HFFc6 (cell line): ENCODE data around the gene TP73. TPM values are rescaled to one million over a fixed set of nuclear protein-coding genes. Genes with fewer than 3 reads are reported as not detected.

ENCODE experiments used
- DNase-seq: peaks from one replicate; pipeline ENCODE4 v3.0.0-alpha.2; 2018
- H3K27ac Mint-ChIP-seq: 2 replicates; pipeline ENCODE4 v1.8.0; 2020; ENCODE audit warnings: mild to moderate bottlenecking, mixed read lengths
- H3K27me3 Mint-ChIP-seq: 2 replicates; pipeline ENCODE4 v1.8.0; 2021; ENCODE audit warnings: mild to moderate bottlenecking, moderate library complexity, mixed read lengths; ENCODE audit not compliant: insufficient read depth
- H3K36me3 Mint-ChIP-seq: 2 replicates; pipeline ENCODE4 v1.8.0; 2021; ENCODE audit warnings: low read depth, mixed read lengths
- H3K4me1 Mint-ChIP-seq: 2 replicates; pipeline ENCODE4 v1.8.0; 2020; ENCODE audit warnings: low read depth, mixed read lengths
- H3K4me3 Mint-ChIP-seq: 2 replicates; pipeline ENCODE4 v1.8.0; 2020; ENCODE audit warnings: mild to moderate bottlenecking, moderate library complexity, mixed read lengths
- H3K9me3 Mint-ChIP-seq: 2 replicates; pipeline ENCODE4 v1.8.0; 2020; ENCODE audit warnings: mild to moderate bottlenecking, mixed read lengths
- CTCF ChIP-seq: fragments of 200-600 bp; sonication (generic); IDR thresholded peaks from 2 replicates; pipeline ENCODE4 v1.5.0; 2021; ENCODE audit warnings: antibody characterized with exemption, mild to moderate bottlenecking
- long read RNA-seq: library from polyadenylated mRNA; unstranded; transcript quantifications from one replicate; pipeline ENCODE4 v2.0.0, GENCODE V29; 2019
- total RNA-seq, 6 experiments: library from RNA; stranded (reverse); fragmentation: NEBNext Ultra II Directional; extraction: Animal tissue kit (Norgen Biotek cat#: 25700); gene quantifications; 2 replicates in 1 of 6; 3 replicates in 5 of 6; pipeline ENCODE4 v1.2.3, GENCODE V29; 2021

Gene TP73
- total RNA-seq, result not detected
- long read RNA-seq, result 0 reads

- Mint-ChIP-seq H3K4me3 (no peak within 1 kb of the TSS), H3K27me3 (peaks cover 43% of the 10 kb centered on the region), H3K4me1 (peaks cover 16% of the 10 kb centered on the region), H3K27ac (no peak within 1 kb of the TSS), H3K9me3 (no peaks in the 10 kb centered on the region), H3K36me3 (no peaks in the 10 kb centered on the region)
- TF ChIP-seq CTCF, result no peak
- DNase-seq, result no peak
These were observed at the start of gene TP73 for GRCh38 chr1:3651930-3652547. Gene TP73, plus strand, starts transcription at chr1:3652516. Its CDS starts 29,850 bp downstream, at chr1:3682366.

GRCh38 chr1:3603156-3603555 lies 49.2 kb upstream of the TP73 start:
- Mint-ChIP-seq H3K27me3 (peaks cover 3% of the 10 kb centered on the region; the same call in 1 of the 2 replicates), H3K9me3 (no peaks in the 10 kb centered on the region), H3K27ac (no peak overlapping the region), H3K36me3 (no peaks in the 10 kb centered on the region), H3K4me3 (no peak overlapping the region), H3K4me1 (no peaks in the 10 kb centered on the region)
- DNase-seq, result no peak
- no peak for TF ChIP-seq CTCF

DNA sequence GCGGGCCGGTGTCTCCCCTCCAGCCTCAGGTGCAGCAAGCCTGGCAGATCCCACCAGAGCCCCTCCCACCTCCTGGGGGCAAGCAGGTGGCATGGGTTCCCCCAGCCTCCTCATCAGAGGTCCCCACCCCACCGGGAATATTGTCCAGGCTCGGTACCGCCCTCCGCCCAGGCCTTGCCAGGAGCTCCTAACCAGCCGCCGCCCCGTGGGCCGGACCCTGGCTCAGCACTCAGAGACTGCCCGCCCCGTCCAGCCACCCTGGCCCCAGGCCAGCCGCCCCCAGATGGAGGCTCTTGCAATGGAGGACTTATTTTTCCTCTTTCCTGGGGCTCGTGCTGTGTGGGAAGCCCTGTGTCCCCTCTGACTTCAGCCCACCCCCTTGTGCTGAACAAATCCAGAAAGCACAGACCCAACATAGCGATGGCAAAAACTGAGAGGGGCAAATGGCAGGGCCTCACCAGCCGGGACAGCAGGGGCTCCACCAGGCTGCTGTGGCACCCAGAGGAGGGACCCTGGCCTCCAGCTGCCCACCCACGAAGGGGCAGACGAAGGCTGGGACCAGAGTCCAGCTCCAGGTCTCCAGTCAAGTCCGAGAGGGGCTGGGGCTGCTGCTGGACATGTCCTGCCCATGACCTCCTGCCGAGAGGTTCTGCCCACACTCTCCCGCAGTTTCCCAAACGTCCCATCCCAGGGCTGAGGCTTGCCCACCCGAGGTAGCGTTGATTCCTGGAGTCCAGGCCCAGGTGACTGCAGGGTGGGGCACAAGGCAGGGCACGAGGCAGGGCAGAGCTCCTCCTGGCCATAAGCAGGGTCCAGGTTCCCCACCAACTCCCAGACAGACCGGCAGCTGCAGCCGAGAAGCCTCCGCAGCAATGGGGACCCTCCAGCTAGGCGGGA lies 48.5 kb upstream of the TP73 start:
- Mint-ChIP-seq H3K27me3 (peaks cover 5% of the 10 kb centered on the region), H3K36me3 (no peaks in the 10 kb centered on the region), H3K27ac (no peak overlapping the region), H3K4me3 (no peak overlapping the region), H3K4me1 (no peaks in the 10 kb centered on the region), H3K9me3 (no peaks in the 10 kb centered on the region)
- DNase-seq, result no peak
- TF ChIP-seq CTCF, result no peak

- H3K27me3 Mint-ChIP-seq, result peaks cover 6% of the 10 kb centered on the region
- no peaks in the 10 kb centered on the region for H3K36me3 Mint-ChIP-seq
- no peak for DNase-seq
- H3K9me3 Mint-ChIP-seq, result no peaks in the 10 kb centered on the region
- H3K4me1 Mint-ChIP-seq, result no peaks in the 10 kb centered on the region
- H3K4me3 Mint-ChIP-seq, result no peak overlapping the region
- no peak for TF ChIP-seq CTCF
- H3K27ac Mint-ChIP-seq, result no peak overlapping the region
These were observed 47.8 kb upstream of the TP73 start for GRCh38 chr1:3604468-3604974.

DNA sequence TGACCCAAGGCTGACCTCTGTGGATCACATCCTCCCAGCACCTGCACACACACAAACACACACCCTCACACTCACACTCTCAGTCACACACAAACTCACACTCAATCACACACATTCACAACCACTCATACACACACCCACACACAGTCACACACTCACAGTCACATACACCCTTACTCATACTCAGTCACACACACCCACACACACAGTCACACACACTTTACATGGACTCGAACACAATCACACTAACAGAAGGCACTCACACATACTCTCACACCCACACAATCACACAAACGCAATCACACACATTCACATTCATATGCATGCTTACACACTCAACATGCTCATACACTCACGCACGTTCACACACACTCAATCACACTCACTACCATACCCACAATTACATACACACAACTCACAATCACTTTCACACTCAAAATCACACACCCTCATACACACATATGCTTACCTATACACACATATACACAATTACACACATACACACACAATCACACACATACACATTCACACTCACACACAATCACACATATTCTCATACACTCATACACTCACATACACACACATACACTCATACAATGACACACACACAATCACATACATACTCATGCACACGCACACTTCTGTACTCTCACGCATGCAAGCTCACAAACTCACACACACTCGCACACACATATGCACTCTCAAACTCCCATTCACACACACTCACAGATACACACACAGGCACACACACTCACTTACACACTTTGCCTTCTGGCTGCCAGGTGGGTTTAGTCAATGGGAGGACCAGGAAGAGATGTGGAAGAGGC lies 47.1 kb upstream of the TP73 start:
- Mint-ChIP-seq H3K4me3 (no peak overlapping the region), H3K36me3 (no peaks in the 10 kb centered on the region), H3K27me3 (peaks cover 8% of the 10 kb centered on the region), H3K27ac (no peak overlapping the region), H3K9me3 (no peaks in the 10 kb centered on the region), H3K4me1 (no peaks in the 10 kb centered on the region)
- TF ChIP-seq CTCF, result no peak
- DNase-seq, result no peak
